HG02938 (cell line): ENCODE data around the gene PECR.

Source experiments
- ATAC-seq: cut with Tn5 transposase; IDR thresholded peaks from one replicate; pipeline ENCODE4 v1.9.1; 2021; ENCODE audit warnings: mild to moderate bottlenecking, moderate library complexity; ENCODE audit not compliant: unreplicated experiment

Gene PECR

GRCh38 chr2:216081487-216082116, at the start of gene PECR, which contains the start of gene TMEM169:
Gene PECR (minus strand): TSS chr2:216081809. CDS start chr2:216081741, 68 bp downstream.
Gene TMEM169 (plus strand): TSS chr2:216081919. CDS start chr2:216095964, 14,045 bp downstream.
- peak; percentile 88 for ATAC-seq

- ATAC-seq, result no peak
Observed at GRCh38 chr2:216130346-216130971, 48.9 kb upstream of the PECR start.

GRCh38 chr2:216126943-216127342, 45.3 kb upstream of the PECR start:
- ATAC-seq, result no peak

GRCh38 chr2:216121255-216121654, 39.6 kb upstream of the PECR start:
- no peak for ATAC-seq

GRCh38 chr2:216119986-216120385, 38.4 kb upstream of the PECR start:
- no peak for ATAC-seq

GRCh38 chr2:216119146-216119545, 37.5 kb upstream of the PECR start:
- no peak for ATAC-seq

GRCh38 chr2:216118474-216118873, 36.9 kb upstream of the PECR start:
- ATAC-seq, result no peak

- no peak for ATAC-seq
Observed at GRCh38 chr2:216117561-216118340, 36.1 kb upstream of the PECR start.

GRCh38 chr2:216116418-216116817, 34.8 kb upstream of the PECR start:
- no peak for ATAC-seq

GRCh38 chr2:216114714-216115531, 33.3 kb upstream of the PECR start:
- ATAC-seq, result peak; percentile 36

GRCh38 chr2:216114382-216114713, 32.7 kb upstream of the PECR start:
- ATAC-seq, result no peak

- ATAC-seq, result peak; percentile 81
Observed at GRCh38 chr2:216113572-216113971, 32.0 kb upstream of the PECR start.

- ATAC-seq, result no peak
Observed at GRCh38 chr2:216112926-216113325, 31.3 kb upstream of the PECR start.

- no peak for ATAC-seq
Observed at GRCh38 chr2:216111122-216111521, 29.5 kb upstream of the PECR start.

GRCh38 chr2:216110620-216111019, 29.0 kb upstream of the PECR start:
- no peak for ATAC-seq

GRCh38 chr2:216109962-216110614, 28.5 kb upstream of the PECR start:
- ATAC-seq, result no peak

GRCh38 chr2:216108967-216109921, 27.6 kb upstream of the PECR start, which contains the start of gene XRCC5:
Gene XRCC5 (plus strand): TSS chr2:216109348. CDS start chr2:216109437, 89 bp downstream.
- ATAC-seq, result peak; percentile 34

GRCh38 chr2:216108310-216108966, 26.8 kb upstream of the PECR start:
- no peak for ATAC-seq

- no peak for ATAC-seq
Observed at GRCh38 chr2:216107760-216108159, 26.2 kb upstream of the PECR start.
